KOPT-K1 (cell line): ENCODE results near the gene BYSL.
A peak's percentile ranks its signal among the peaks of the same experiment; 100 is the strongest.

ENCODE experiments used
- H3K27ac ChIP-seq: fragments of 200-600 bp; sonication (generic); 2 replicates; pipeline ENCODE4 v1.5.1; 2016; ENCODE audit warnings: antibody characterized with exemption, mild to moderate bottlenecking, low read depth, low read length; ENCODE audit not compliant: poor library complexity, severe bottlenecking
- H3K36me3 ChIP-seq: fragments of 200-600 bp; sonication (generic); 2 replicates; pipeline ENCODE4 v1.5.1; 2017; ENCODE audit warnings: antibody characterized with exemption, mild to moderate bottlenecking, low read length, moderate library complexity; ENCODE audit not compliant: insufficient read depth
- H3K9me3 ChIP-seq: fragments of 200-600 bp; sonication (generic); 2 replicates; pipeline ENCODE4 v1.5.1; 2017; ENCODE audit warnings: antibody characterized with exemption, low read length, mild to moderate bottlenecking; ENCODE audit not compliant: insufficient read depth, poor library complexity, severe bottlenecking

The BYSL gene

DNA sequence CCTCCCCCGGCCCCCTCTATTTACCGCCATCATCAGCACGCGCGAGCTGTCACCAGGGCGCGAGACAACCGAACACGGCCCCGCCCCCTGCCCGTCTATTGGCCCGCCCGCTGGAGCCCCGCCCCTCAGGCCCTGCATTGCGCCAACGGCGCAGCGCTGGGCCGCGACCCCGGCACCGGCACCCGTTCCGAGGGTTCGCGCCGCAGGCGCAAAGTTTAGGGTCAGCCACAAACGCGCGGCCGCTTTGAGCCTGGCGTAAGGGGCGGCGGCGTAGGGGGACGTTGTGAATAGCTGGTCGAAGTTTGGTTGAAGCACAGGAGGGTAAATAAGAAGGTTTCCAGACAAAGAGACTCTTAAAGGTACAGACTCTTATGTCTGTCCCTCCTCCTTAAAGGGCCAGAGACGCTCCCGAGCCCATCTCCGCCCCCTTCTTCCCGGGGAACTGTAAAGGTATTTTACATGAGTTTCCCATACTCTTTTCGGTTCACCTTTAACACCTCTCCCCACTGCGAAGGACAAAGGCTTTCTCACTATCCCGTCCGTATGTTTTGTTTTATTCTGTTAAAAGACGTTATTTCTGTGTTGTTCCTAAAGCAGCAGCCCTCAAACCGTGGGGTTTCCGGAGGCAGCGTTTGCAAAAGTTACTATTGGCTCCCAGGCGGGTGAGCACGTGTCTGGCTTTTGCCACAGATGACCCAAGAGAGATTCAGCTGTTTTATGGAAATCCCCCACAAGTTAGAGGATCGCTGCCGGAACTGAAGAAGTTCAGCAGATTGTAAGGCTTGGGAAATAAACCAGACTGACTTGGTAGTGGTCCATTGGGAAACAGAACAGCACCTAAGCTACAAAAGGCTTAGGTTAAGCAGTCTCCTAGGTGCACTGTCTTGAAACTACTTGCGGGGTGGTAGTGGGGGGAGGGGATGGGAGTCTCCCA lies 25.7 kb upstream of the BYSL start, which contains the start of gene USP49:
USP49 (minus strand) TSS at position 76 of the 934 bp plus-strand sequence. CDS start 88,392 bp downstream, outside the sequence.
- Histone ChIP-seq H3K9me3 (no peaks in the 10 kb centered on the region), H3K36me3 (peaks cover 20% of the 10 kb centered on the region; the same call in 1 of the 2 replicates), H3K27ac (peak within 1 kb of the TSS; percentile 89)

DNA sequence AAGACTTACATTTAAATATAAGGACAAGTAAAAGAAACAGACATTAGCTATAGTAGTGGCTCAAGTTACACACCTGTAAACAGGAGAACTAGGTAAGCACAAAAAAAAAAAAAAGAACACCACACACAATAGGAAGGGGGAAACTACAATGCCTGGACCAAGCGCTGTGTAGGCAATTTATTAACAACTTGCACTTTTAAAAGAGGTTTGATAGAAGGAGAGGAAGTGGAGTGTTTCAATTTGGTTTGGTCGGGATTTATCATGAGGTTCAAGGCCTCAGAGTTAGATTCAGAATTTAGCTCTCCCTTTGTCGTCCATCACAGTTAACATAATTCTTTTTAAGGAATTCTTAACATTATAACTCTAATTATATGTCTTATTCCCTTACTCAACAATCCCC lies 25.0 kb upstream of the BYSL start:
- peak overlapping the region; percentile 89 for H3K27ac ChIP-seq
- no peaks in the 10 kb centered on the region for H3K9me3 ChIP-seq
- H3K36me3 ChIP-seq, result peaks cover 20% of the 10 kb centered on the region

DNA sequence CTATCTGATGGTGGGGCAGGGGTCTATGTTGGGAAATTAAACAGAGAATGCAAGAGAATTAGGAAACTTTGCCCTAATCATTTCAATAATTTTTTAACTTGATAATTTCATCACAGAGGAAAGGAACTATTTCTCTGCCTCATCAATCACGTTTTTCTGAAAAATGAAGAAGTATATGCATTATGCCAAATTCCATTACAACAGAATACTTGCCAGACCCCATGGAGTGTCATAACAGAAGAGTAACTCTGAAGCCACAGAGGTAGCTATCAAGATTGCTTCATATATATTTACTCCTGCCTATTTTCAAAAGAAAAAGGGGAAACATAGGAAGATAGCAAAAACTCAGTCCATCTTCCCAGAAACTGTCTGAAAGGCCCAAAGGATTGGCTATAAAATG lies 20.4 kb upstream of the BYSL start:
- peaks cover 52% of the 10 kb centered on the region for H3K36me3 ChIP-seq
- H3K27ac ChIP-seq, result no peak overlapping the region
- no peaks in the 10 kb centered on the region for H3K9me3 ChIP-seq

DNA sequence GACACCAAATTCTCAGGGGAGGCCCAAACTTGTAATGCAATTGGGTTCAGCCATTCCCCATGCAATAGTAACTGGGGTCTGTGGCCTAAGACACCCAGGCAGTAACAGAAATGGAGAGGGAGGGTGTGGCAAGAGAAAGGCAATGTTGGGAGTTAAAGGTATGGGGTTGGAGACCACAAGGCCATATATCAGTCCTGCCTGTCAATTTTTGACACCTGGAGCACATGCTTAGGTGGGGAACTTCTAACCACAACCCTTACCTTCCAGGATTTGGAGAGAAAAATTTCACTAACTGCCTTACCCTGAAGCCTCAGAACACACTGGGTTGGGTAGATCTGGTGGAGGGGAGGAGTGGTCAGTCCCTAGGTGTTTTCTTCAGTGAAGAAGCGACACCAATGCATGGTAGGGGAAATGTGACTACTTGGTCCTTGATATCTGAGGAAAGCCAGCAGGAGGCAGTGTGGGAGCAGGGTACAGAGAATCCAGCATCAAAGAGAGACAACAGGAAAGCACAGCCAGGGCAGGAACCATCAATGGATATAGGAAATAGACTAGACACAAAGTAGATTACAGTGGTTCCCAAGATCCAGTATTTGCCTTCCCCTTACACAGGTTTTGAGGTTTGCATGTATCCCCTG lies 19.3 kb upstream of the BYSL start:
- Histone ChIP-seq H3K27ac (peak overlapping the region; percentile 17), H3K9me3 (no peaks in the 10 kb centered on the region), H3K36me3 (peaks cover 64% of the 10 kb centered on the region)

DNA sequence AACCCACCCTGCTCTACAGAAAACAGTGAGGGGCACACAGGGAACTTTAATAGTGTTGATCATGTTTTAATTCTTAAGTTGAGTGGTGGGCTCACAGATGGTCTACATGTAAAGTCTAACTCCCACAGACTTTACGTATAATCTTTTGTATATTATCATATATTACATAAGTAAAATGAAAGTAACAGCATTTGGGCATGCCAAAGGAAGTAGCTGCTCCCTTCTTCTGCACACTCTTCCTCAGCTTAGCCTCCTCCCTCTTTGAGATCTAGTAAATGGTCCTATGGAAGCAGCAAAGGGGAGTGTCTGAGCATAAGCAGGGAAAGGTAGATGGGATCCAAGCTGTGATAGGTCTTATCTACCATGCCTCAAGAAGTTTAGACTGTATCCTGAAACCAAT lies 11.6 kb upstream of the BYSL start:
- Histone ChIP-seq H3K9me3 (no peaks in the 10 kb centered on the region), H3K36me3 (peaks cover 96% of the 10 kb centered on the region), H3K27ac (no peak overlapping the region)

DNA sequence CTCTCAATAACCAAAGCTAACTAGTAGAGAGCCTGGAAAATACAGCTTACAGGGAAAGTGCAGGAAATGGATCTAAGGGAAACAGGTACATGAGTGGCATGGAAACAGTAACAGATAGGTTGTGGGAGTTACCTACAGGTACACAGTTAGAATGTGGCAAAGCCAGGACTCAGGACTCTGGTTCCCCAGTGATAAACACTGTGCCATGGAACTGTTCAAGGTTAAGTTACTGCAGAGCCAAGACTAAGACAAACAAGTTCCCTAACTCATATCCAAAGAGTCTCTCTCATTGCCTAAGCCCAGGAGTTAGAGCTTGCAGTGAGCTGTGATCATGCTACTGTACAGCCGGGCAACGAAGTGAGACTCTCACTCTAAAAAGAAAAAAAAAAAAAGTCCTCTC lies 7.0 kb upstream of the BYSL start:
- Histone ChIP-seq H3K27ac (no peak overlapping the region), H3K9me3 (no peaks in the 10 kb centered on the region), H3K36me3 (peaks cover 78% of the 10 kb centered on the region)

DNA sequence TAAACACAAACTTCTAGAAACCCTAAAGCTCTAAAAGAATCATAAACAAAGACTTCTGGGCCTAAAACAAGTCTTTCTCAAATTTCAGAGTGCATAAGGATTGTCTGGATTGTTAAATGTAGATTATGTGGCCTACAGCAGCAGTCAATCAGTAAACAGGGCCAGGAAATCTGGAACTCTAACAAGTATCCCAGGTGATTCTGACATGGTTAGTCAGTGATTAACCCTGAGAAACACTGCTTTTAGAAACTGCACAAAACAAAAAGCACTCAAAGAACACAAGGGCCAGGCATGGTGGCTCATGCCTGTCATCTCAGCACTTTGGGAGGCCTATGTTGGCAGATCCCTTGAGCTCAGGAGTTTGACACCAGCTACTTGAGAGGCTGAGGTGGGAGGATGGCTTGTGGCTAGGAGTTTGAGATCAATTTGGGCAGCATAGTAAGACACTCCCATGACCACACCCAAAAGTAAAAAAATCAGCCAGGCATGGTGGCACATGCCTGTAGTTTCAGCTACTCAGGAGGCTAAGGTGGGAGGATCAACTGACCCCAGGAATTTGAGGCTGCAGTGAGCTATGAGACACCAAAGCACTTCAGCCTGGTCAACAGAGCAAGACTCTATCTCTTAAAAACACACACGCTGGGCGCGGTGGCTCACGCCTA lies 6.3 kb upstream of the BYSL start:
- no peaks in the 10 kb centered on the region for H3K9me3 ChIP-seq
- peaks cover 71% of the 10 kb centered on the region for H3K36me3 ChIP-seq
- no peak overlapping the region for H3K27ac ChIP-seq

DNA sequence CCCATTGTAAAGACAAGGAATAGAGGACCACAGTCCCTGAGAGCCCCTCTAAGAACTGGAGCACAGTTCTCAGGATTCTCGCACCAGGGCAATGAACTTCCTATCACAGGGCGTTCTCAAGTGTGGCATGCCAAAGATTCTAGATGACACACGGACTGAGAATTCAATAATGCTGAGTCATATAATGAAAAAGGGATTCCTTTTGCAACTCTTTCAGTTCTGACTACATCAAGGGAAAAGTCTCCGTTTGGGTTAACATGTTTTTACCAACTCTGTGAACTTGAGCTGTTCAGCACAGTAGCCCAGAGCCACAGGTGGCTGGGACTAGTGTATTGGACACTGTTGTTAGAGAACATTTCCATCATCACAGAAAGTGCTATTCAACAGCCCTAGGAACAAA lies 3.8 kb upstream of the BYSL start:
- H3K27ac ChIP-seq, result no peak overlapping the region
- peaks cover 51% of the 10 kb centered on the region for H3K36me3 ChIP-seq
- no peaks in the 10 kb centered on the region for H3K9me3 ChIP-seq

DNA sequence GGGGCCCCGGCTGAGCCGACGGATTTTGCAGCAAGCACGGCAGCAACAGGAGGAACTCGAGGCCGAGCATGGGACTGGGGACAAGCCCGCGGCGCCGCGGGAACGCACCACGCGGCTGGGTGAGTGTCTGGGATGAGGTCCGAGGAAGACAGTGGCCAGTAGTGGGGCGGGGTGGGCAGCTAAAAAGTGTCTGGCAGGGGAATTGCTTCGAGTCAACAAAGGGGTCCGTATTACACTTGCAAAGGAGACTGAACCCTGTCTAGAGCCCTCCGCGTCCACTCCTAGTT lies 356 bp downstream of the BYSL start:
- Histone ChIP-seq H3K36me3 (peaks cover 50% of the 10 kb centered on the region), H3K27ac (peak overlapping the region; percentile 96), H3K9me3 (no peaks in the 10 kb centered on the region)

DNA sequence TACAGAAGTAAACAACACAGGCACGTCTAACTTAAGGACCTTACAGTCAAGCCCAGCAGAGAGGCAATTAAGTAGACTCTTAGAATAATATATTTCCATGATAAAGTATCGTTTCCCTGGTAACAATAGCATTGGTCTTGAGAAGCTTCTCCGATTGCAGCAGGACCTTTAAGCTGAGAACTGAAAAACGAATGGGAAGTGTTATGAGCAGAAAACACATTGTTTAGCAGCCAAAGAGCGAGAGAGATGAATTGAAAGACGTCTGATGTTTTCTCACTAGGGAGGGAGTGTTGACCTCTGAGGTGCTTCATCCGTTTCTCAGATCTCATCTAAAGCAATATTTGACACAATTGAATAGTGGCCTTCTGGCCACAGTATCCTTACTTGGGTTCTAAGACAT lies 855 bp downstream of the BYSL start:
- Histone ChIP-seq H3K36me3 (peaks cover 50% of the 10 kb centered on the region), H3K9me3 (no peaks in the 10 kb centered on the region), H3K27ac (peak overlapping the region; percentile 96)

DNA sequence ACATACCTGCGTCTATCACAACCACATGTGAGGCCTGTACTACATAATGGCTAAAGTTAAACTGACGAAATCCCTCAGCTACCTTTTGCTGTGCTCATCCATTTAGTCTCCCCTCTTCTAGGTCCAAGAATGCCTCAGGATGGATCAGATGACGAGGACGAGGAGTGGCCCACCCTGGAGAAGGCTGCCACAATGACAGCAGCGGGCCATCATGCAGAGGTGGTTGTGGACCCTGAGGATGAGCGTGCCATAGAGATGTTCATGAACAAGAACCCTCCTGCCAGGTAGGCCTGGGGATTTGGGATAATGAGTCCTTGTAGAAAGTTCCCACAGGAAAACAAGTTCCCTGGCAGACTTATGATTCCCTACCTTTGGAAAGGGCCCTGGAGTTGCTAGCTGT lies 6.0 kb downstream of the BYSL start:
- Histone ChIP-seq H3K36me3 (peaks cover 95% of the 10 kb centered on the region), H3K9me3 (no peaks in the 10 kb centered on the region), H3K27ac (no peak overlapping the region)

DNA sequence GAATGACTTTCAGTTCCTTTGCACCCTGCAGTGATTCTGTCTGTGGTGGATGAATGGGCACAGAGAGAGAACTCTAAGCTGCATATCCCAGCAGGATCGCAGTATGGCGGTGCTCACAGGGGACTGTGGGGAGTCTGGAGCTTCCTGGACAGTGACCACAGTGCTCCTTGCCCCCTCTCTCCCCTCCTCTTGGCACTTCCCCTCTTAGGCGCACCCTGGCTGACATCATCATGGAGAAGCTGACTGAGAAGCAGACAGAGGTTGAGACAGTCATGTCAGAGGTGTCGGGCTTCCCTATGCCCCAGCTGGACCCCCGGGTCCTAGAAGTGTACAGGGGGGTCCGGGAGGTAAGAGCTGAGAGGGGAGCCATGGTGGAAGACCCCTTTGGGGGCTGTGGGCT lies 8.6 kb downstream of the BYSL start:
- H3K9me3 ChIP-seq, result no peaks in the 10 kb centered on the region
- peaks cover 98% of the 10 kb centered on the region for H3K36me3 ChIP-seq
- H3K27ac ChIP-seq, result peak overlapping the region; percentile 14

DNA sequence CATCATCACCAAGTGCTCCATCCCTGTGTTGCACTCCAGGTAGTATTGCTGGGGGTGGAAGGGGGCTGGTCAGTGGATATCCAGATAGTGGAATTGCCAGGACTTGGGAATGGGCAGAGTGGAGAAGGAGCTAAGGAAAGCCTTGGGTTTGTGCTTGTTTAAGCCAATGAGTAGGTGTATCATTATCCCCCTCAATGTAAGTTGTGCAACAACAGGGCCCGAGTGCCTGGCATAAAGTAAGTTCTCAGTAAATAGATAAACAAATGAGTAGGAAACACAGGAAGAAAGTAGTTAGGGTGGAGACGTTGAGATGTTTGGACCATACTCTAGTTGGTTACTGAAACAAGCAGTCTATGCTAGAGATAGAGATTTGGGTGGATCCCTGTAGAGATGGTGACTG lies 10.5 kb downstream of the BYSL start:
- no peak overlapping the region for H3K27ac ChIP-seq
- H3K9me3 ChIP-seq, result no peaks in the 10 kb centered on the region
- H3K36me3 ChIP-seq, result peaks cover 97% of the 10 kb centered on the region

DNA sequence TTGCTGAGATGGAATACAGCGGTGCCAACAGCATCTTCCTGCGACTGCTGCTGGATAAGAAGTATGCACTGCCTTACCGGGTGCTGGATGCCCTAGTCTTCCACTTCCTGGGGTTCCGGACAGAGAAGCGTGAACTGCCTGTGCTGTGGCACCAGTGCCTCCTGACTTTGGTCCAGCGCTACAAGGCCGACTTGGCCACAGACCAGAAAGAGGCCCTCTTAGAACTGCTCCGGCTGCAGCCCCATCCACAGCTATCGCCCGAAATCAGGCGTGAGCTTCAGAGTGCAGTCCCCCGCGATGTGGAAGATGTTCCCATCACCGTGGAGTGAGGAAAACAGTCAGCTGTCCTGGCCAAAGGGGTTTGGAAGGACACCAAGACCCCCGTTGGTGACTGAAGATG lies 11.1 kb downstream of the BYSL start:
- H3K27ac ChIP-seq, result peak overlapping the region; percentile 97
- H3K9me3 ChIP-seq, result no peaks in the 10 kb centered on the region
- peaks cover 97% of the 10 kb centered on the region for H3K36me3 ChIP-seq
